ENCODE data around the gene TNRC6B. TPM values are rescaled to one million over a fixed set of nuclear protein-coding genes. Genes with fewer than 3 reads are reported as not detected.
"Not testable (repeated sequence)": the region's sequence is repeated elsewhere in the genome, so short reads cannot be mapped to it uniquely, and the experiment has no call there.

Gene TNRC6B
- total RNA-seq, 2 donors from 2014 or later: 43.6 to 52.7 TPM

DNA sequence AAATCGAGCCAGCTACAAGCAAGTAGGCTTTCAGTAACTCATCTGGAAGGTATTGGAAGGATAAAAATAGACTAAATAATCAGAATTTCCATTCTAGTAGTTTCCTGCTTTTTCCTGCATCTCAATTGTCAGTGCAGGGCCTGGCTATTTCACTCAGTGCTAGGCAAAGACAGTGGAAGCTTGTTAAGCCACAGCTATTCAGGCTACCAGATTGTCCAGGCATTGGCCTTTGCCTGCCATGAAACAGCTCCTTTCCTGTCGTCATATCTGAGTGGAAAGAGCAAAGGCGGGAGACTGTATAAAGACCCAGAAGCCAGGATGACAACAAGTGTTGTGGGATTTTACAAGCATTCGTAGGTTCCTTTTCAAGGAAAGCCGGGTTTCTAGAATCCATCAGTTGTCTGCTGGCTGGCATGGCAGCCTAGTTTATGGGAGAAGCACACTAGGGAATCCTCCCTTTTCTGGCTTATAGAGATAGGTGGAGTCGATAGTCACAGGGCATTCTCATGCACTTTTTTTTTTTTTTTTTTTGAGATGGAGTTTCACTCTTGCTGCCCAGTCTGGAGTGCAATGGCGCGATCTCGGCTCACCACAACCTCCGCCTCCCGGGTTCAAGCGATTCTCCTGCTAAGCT lies 2.0 kb upstream of the TNRC6B start:
- Mint-ChIP-seq H3K27me3 (no peaks in the 10 kb centered on the region), H3K9me3 (no peaks in the 10 kb centered on the region), H3K4me1 (ENCODE audit: low read depth in 2 of 2) (peaks cover 39 to 40% of the 10 kb centered on the region in 2 donors), H3K27ac (peak overlapping the region in 1 of 2 donors; percentile 76), H3K36me3 (no peaks in the 10 kb centered on the region), H3K4me3 (no peak overlapping the region)
- ATAC-seq (no peak), DNase-seq (ENCODE audit: low spot score) (no peak)

DNA sequence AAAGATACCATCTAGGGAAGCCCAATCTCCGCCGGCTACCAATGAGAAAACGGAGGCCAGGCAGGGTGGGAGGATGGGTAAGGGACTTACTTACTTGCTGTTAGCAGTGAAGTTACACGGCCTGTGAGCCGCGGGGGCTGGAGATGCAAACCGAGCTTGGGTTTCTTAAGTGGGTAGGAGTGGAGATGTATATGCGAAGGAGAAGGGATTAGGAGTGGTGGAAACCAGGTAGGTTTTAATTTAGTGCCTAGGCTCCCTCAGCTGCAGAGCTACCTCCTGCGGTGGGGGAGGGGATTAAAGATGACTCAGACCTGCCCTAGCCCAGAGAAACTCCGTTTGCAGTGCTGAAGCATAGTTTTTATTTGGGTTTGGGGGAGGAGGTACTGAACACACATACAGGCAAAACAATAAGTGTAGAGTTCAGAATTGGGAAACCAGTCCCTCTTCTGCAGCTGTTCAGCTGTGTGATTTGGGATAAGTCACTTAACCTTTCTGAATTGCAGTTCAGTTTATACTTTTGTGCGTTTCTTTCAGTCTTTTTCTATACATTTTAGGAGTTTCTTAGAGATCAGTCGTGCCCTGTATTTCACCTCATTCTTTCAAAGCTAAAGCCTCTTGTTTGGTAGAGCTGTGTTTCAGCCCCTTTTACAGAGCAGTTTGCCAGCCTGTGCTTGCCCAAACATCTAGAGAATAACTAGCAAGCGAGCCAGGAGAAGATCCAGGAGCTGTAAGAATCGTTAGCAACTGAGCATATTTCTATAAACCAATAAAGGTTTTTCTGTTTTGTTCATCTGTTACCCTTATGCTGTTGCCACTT lies 596 bp upstream of the TNRC6B start:
- peaks cover 39 to 41% of the 10 kb centered on the region in 2 donors for H3K4me1 Mint-ChIP-seq (ENCODE audit: low read depth in 2 of 2)
- peak; percentile 54 to 78 for ATAC-seq

DNA sequence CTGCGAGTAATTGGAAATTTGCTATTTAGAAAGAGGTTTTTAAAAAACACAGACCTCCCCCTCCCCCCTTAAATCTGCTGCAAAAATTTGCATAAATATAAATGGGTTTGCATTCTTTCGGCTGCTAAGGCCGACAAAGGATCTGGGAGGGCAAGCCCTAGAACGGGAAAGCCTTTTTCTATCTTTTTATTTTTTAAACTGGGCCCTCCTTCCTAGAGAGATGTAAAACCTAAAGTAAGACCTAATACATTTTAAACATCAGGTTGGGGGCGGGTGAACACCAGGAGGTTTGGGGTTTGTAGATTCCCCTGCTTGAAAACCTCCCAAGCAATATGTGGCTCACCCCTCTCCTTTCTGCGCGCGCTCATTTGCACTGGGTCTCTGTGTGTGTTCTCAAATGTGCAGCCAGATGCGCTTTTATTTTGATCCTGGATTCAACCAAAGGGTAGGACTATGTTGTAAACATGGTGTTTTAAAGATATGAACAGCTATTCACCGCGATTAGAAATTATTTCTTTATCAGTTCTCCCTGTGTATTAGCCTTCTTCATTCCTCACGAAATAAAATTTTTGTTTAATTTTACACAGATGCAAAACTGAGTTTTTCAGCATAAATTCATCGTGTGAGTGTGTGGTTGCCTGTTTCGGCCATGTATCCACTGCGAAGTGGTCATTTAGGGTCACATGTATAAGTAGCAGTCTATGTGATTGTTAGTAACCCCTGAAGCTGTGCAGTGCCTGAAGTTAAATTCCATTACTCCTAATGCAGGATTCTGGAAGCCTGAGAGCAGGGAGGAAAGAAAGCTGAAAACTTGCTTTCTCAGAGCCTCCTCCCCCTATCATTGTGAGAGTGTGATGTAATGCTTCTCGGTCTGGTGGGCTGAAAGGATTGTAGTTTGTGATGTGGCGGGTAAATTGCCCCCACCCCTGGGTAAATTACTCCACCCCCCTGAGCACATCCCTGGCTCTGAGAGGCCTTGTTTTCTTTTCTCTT lies 988 bp downstream of the TNRC6B start:
- Mint-ChIP-seq H3K36me3 (no peaks in the 10 kb centered on the region), H3K27me3 (no peaks in the 10 kb centered on the region), H3K9me3 (no peaks in the 10 kb centered on the region), H3K4me3 (peak overlapping the region; percentile 89), H3K27ac (peak overlapping the region; percentile 76 to 85), H3K4me1 (ENCODE audit: low read depth in 2 of 2) (peaks cover 51 to 55% of the 10 kb centered on the region in 2 donors)
- DNase-seq (ENCODE audit: low spot score) (no peak), ATAC-seq (peak in 1 of 2 donors; percentile 32)

More for the DNA sequence above, 596 bp upstream of the TNRC6B start:
- H3K27me3 Mint-ChIP-seq: no peaks in the 10 kb centered on the region
- no peaks in the 10 kb centered on the region for H3K36me3 Mint-ChIP-seq
- peak; percentile 63 for DNase-seq (ENCODE audit: low spot score)
- H3K27ac Mint-ChIP-seq: peak overlapping the region; percentile 76 to 85
- peak overlapping the region; percentile 89 for H3K4me3 Mint-ChIP-seq
- H3K9me3 Mint-ChIP-seq: no peaks in the 10 kb centered on the region

DNA sequence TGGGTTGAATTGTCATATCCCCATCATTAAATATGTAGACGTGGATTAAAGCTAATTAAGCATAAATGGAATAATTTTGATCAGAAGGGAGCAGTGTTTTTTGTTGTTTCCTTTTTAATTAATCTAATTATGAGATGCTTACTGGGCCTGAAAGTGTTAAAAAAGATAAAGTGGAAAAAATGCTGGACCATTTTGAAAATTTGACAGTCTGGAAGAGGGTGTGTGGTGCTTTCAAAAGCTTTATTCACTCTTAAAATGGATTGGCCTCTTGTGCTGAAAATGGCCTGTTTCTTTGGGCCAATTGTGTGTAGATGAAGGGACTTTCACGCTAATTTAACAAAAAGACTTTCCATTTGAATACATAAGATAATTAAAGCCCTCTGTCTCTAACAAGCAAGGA lies 1.8 kb downstream of the TNRC6B start:
- Mint-ChIP-seq H3K4me1 (ENCODE audit: low read depth in 2 of 2) (peaks cover 56 to 62% of the 10 kb centered on the region in 2 donors), H3K27me3 (no peaks in the 10 kb centered on the region), H3K27ac (peak overlapping the region; percentile 76 to 85), H3K36me3 (no peaks in the 10 kb centered on the region), H3K9me3 (no peaks in the 10 kb centered on the region), H3K4me3 (peak overlapping the region; percentile 89)
- DNase-seq (ENCODE audit: low spot score) (no peak), ATAC-seq (no peak)

DNA sequence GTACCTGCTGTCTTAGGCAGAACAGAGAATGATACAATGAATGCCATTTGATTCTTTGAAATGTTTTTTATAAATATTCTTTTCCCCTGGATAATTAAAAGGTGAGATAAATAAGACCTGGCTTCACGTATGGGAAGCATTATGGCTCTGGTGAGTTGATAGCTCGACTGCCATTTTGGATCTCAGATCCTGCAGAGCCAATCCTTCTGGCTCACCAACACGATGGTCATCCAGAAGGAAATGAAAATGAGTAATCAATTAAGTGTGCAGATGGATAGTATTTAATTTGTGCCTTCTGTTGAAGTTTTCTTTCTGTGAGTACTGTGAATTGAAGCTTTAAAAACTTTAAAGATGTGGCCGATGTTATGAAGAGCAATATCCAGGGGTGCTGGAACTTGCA lies 2.7 kb downstream of the TNRC6B start:
- peaks cover 61 to 68% of the 10 kb centered on the region in 2 donors for H3K4me1 Mint-ChIP-seq (ENCODE audit: low read depth in 2 of 2)
- ATAC-seq: no peak
- no peaks in the 10 kb centered on the region for H3K27me3 Mint-ChIP-seq
- H3K27ac Mint-ChIP-seq: peak overlapping the region; percentile 76 to 85
- peak overlapping the region; percentile 89 for H3K4me3 Mint-ChIP-seq
- no peaks in the 10 kb centered on the region for H3K9me3 Mint-ChIP-seq
- no peak for DNase-seq (ENCODE audit: low spot score)
- no peaks in the 10 kb centered on the region for H3K36me3 Mint-ChIP-seq

DNA sequence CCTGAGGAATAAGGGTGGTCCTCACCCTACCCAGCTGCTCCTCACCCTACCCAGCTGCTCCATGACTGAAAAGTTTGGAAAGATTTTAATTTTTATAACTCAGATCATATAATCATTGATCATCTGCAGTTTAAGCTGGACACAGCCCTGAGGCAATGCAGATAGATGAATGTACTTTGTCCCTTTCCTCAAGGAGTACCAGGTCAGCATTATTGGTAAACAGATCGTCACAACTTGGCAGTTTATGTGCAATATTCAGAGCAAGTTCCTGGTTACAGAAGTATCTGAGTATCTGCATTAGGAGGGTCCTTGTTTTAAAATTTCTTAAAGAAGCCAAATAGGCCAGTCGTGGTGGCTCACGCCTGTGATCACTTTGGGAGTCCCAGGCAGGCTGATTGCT lies 3.6 kb downstream of the TNRC6B start:
- peaks cover 65 to 74% of the 10 kb centered on the region in 2 donors for H3K4me1 Mint-ChIP-seq (ENCODE audit: low read depth in 2 of 2)
- no peaks in the 10 kb centered on the region for H3K36me3 Mint-ChIP-seq
- ATAC-seq: no peak
- H3K27ac Mint-ChIP-seq: no peak overlapping the region
- H3K4me3 Mint-ChIP-seq: no peak overlapping the region
- H3K9me3 Mint-ChIP-seq: no peaks in the 10 kb centered on the region
- DNase-seq (ENCODE audit: low spot score): no peak
- H3K27me3 Mint-ChIP-seq: no peaks in the 10 kb centered on the region

DNA sequence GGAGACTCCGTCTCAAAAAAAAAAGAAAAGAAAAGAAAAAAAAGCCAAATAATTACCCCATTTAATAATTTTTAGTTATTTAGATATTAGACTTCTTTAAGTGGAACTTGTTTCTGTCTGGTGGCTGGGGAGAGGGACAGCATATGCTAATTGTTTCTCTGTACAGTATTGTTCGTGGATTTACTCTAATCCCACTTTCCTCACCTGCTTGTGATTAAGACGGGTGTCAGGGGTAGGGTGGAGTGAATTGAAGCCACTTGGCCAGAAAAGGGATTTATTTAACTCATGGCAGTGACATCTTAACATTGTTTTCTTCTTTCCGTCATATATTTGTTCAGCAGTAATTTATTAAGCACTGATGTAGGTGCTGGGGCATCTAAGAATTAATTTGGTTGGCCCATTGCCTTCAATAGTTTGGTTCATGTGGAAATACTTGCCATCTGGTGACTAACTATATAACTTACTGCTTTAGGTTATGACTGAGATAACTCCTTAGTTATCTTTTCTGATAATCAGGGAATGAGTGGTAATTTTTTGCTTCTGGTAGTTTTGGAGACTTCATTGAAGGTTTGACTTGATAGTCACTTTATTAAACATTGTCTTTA lies 4.6 kb downstream of the TNRC6B start:
- ATAC-seq (no peak), DNase-seq (ENCODE audit: low spot score) (no peak)
- Mint-ChIP-seq H3K36me3 (no peaks in the 10 kb centered on the region), H3K4me3 (no peak overlapping the region), H3K27ac (peak overlapping the region in 1 of 2 donors; percentile 56), H3K27me3 (no peaks in the 10 kb centered on the region), H3K9me3 (no peaks in the 10 kb centered on the region), H3K4me1 (ENCODE audit: low read depth in 2 of 2) (peaks cover 54 to 64% of the 10 kb centered on the region in 2 donors)

DNA sequence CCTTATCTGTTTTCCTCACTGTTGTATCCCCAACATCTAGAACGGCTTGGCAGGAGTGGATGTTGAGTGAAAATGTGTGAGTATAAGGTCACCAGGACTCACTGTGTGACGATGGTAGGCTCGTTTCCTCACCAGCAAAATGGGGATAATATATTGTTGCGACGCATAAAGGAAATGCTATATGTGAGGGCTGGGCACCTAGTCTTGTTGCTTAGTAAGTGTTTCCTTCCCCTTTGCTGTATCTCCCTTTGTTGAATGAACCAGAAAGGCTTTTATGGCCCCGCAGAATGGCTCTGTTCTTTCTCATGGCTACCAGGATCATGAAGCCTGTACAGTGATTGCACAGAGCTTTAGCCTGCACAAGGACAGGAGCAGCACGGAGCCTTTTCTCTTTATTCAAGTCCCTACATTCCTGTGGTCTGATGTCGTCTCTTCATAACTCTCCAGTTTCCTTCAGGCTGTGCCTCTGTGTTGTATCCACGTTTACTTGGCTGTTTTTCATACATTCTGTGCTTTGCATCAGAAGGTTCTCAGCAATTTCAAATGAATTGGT lies 5.4 kb downstream of the TNRC6B start:
- peak overlapping the region; percentile 51 for H3K4me3 Mint-ChIP-seq
- peak; percentile 45 to 52 for ATAC-seq
- no peaks in the 10 kb centered on the region for H3K9me3 Mint-ChIP-seq
- H3K36me3 Mint-ChIP-seq: no peaks in the 10 kb centered on the region
- DNase-seq (ENCODE audit: low spot score): no peak
- peak overlapping the region; percentile 22 to 56 for H3K27ac Mint-ChIP-seq
- H3K27me3 Mint-ChIP-seq: no peaks in the 10 kb centered on the region
- H3K4me1 Mint-ChIP-seq (ENCODE audit: low read depth in 2 of 2): peaks cover 50 to 56% of the 10 kb centered on the region in 2 donors

DNA sequence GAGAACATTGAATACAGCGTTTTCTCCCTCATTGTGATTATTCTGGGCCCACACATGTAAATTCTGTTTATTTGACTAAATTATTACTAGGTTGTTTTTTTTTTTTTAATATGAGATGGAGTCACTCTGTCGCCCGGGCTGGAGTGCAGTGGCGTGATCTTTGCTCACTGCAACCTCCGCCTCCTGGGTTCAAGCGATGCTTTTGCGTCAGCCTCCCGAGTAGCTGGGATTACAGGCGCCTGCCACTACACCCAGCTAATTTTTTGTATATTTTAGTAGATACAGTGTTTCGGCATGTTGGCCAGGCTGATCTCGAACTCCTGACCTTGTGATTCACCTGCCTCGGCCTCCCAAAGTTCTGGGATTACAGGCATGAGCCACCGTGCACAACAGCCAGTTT lies 5.9 kb downstream of the TNRC6B start:
- H3K36me3 Mint-ChIP-seq; DNase-seq (ENCODE audit: low spot score); ATAC-seq; H3K27me3 Mint-ChIP-seq; H3K9me3 Mint-ChIP-seq: not testable (repeated sequence)
- H3K4me1 Mint-ChIP-seq (ENCODE audit: low read depth in 2 of 2): peaks cover 49 to 56% of the 10 kb centered on the region in 2 donors
- H3K4me3 Mint-ChIP-seq: peak overlapping the region; percentile 51
- peak overlapping the region; percentile 22 to 56 for H3K27ac Mint-ChIP-seq

DNA sequence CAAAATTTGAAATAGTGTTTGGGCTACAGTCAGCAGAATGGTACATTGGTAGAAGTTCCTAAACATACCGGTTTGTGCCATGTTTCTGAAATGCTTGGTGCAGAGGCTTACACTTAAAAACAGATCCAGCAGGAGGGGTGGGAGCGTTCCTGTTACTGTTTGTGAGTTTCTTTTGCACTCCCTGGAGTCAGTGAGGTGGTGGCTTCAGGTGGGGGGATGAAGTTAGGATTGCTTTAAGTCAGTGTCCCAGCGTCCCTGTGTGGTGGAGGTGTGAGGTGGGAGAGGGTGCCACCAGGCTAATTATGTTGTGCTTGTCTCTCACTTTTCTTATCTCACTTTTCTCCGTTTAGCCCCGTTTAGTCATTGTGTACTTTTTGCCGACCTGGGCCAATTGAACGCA lies 9.7 kb downstream of the TNRC6B start:
- H3K4me1 Mint-ChIP-seq (ENCODE audit: low read depth in 2 of 2): peaks cover 38 to 46% of the 10 kb centered on the region in 2 donors
- DNase-seq (ENCODE audit: low spot score) (no peak), ATAC-seq (no peak)
- H3K4me3 Mint-ChIP-seq: no peak overlapping the region
- no peak overlapping the region for H3K27ac Mint-ChIP-seq
- H3K9me3 Mint-ChIP-seq: no peaks in the 10 kb centered on the region
- H3K36me3 Mint-ChIP-seq: no peaks in the 10 kb centered on the region
- H3K27me3 Mint-ChIP-seq: no peaks in the 10 kb centered on the region

DNA sequence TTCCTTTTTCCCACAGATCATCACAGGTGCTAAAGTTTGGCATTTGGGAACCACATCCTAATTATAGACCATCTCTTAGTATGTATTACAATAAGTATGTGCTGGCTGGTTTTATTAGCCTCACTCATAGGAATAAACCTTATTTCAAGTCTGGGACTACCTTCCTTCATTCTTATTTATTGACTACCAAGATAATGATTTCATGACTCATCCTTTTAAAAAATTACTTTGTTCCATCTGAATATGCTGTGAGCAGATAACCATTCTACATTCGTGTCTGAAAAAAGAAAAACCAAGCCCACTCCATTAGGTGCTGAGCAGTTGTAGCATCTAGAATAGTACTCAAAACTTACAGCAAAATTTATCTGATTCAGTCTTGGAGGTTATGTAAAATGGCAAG lies 12.3 kb downstream of the TNRC6B start:
- H3K9me3 Mint-ChIP-seq: no peaks in the 10 kb centered on the region
- H3K4me3 Mint-ChIP-seq: no peak overlapping the region
- no peak overlapping the region for H3K27ac Mint-ChIP-seq
- no peaks in the 10 kb centered on the region for H3K27me3 Mint-ChIP-seq
- peaks cover 35 to 43% of the 10 kb centered on the region in 2 donors for H3K4me1 Mint-ChIP-seq (ENCODE audit: low read depth in 2 of 2)
- ATAC-seq (no peak), DNase-seq (ENCODE audit: low spot score) (no peak)
- H3K36me3 Mint-ChIP-seq: no peaks in the 10 kb centered on the region

DNA sequence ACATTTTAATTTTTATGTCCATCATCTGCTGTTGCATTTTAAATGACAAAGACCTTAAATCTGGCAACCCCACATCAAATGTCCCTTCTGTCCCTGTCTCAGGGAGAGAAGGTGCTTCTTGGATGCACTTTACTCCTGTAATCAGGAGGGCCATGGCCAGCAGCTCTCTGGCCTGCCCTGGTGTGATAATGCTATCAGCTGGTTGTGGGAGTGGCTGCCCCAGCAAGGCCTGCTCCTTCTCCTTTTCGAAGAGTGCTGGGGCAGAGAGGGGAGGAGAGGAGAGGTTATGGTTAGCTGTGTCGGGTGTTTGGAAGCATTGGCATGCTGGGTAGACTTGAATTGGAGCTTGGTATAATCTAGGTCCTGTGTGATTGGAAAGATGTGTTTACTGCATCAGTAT lies 12.8 kb downstream of the TNRC6B start:
- H3K4me3 Mint-ChIP-seq: no peak overlapping the region
- no peaks in the 10 kb centered on the region for H3K36me3 Mint-ChIP-seq
- peak overlapping the region in 1 of 2 donors; percentile 34 for H3K27ac Mint-ChIP-seq
- H3K4me1 Mint-ChIP-seq (ENCODE audit: low read depth in 2 of 2): peaks cover 32 to 38% of the 10 kb centered on the region in 2 donors
- DNase-seq (ENCODE audit: low spot score) (no peak), ATAC-seq (no peak)
- H3K9me3 Mint-ChIP-seq: no peaks in the 10 kb centered on the region
- no peaks in the 10 kb centered on the region for H3K27me3 Mint-ChIP-seq
